IMR-90 (cell line): ENCODE measurements around the gene NEUROD2. TPM values are rescaled to one million over a fixed set of nuclear protein-coding genes. Genes with fewer than 3 reads are reported as not detected.

ENCODE experiments used
- ATAC-seq: fragments of 200-7000 bp; cut with Tn5 transposase; 2 replicates; pipeline ENCODE4 v1.9.1; 2020; ENCODE audit warnings: low read depth, mild to moderate bottlenecking, moderate library complexity
- BruUV-seq: library from RNA; stranded (reverse); fragments of 400-500 nt; replicated peaks from 2 replicates; lab custom pipeline; 2021; lab: Mats Ljungman, UMichigan
- CTCF ChIA-PET: fragments of 300-600 bp; formaldehyde crosslinking; extraction: SDS; loops from one replicate; lab custom pipeline; 2021; ENCODE audit warnings: antibody characterized with exemption; lab: Yijun Ruan, JAX
- POLR2A ChIA-PET: fragments of 300-600 bp; sonication (Branson Sonifier 250); formaldehyde crosslinking; loops from one replicate; lab custom pipeline; 2022; ENCODE audit warnings: antibody characterized with exemption; ENCODE audit not compliant: unreplicated experiment; lab: Charles Lee
- DNase-seq: peaks from one replicate; pipeline ENCODE4 v3.0.0; 2013
- H2AFZ ChIP-seq: replicated peaks from 2 replicates; pipeline ENCODE3; 2013; ENCODE audit warnings: low read length, mild to moderate bottlenecking; ENCODE audit not compliant: poor library complexity
- H2AK5ac ChIP-seq: 2 replicates; pipeline ENCODE4 v1.6.1; 2013; ENCODE audit warnings: low read depth, low read length, inconsistent platforms
- H2AK9ac ChIP-seq: replicated peaks from 2 replicates; pipeline ENCODE3; 2013; ENCODE audit warnings: mild to moderate bottlenecking, low read depth, low read length, moderate library complexity; ENCODE audit not compliant: poor library complexity
- H2BK120ac ChIP-seq: 2 replicates; pipeline ENCODE4 v1.6.1; 2013; ENCODE audit warnings: low read depth, low read length, inconsistent platforms
- H2BK15ac ChIP-seq: 3 replicates; pipeline ENCODE4 v1.6.1; 2013; ENCODE audit warnings: low read depth, low read length, inconsistent platforms
- H2BK20ac ChIP-seq: 2 replicates; pipeline ENCODE4 v1.6.1; 2013; ENCODE audit warnings: low read depth, mild to moderate bottlenecking, inconsistent platforms, low read length, moderate library complexity
- H2BK5ac ChIP-seq: 2 replicates; pipeline ENCODE4 v1.6.1; 2013; ENCODE audit warnings: mild to moderate bottlenecking, low read depth, low read length, inconsistent platforms; ENCODE audit not compliant: poor library complexity, severe bottlenecking
- H3K14ac ChIP-seq: replicated peaks from 2 replicates; pipeline ENCODE4 v1.6.1; 2013; ENCODE audit warnings: low read depth, low read length, inconsistent platforms
- H3K18ac ChIP-seq: 2 replicates; pipeline ENCODE4 v1.6.1; 2013; ENCODE audit warnings: low read depth, low read length, control low read depth
- H3K23ac ChIP-seq: 2 replicates; pipeline ENCODE4 v1.6.1; 2013; ENCODE audit warnings: low read depth, low read length, inconsistent platforms
- H3K27ac ChIP-seq: 2 replicates; pipeline ENCODE4 v1.5.1; 2013; ENCODE audit warnings: mild to moderate bottlenecking, control low read depth, low read length; ENCODE audit not compliant: insufficient read depth
- H3K27me3 ChIP-seq: 2 replicates; pipeline ENCODE4 v1.6.1; 2013; ENCODE audit warnings: low read length; ENCODE audit not compliant: control insufficient read depth, insufficient read depth
- H3K36me3 ChIP-seq: 2 replicates; pipeline ENCODE4 v1.6.1; 2013; ENCODE audit warnings: low read length, mixed read lengths; ENCODE audit not compliant: control insufficient read depth, insufficient read depth
- H3K4ac ChIP-seq: 2 replicates; pipeline ENCODE4 v1.6.1; 2013; ENCODE audit warnings: low read depth, low read length, inconsistent platforms
- H3K4me1 ChIP-seq: 2 replicates; pipeline ENCODE4 v1.6.1; 2013; ENCODE audit warnings: low read length, mixed read lengths; ENCODE audit not compliant: control insufficient read depth, insufficient read depth
- H3K4me2 ChIP-seq: 2 replicates; pipeline ENCODE4 v1.6.1; 2013; ENCODE audit warnings: low read depth, mild to moderate bottlenecking, control low read depth, low read length, moderate library complexity
- H3K4me3 ChIP-seq: 2 replicates; pipeline ENCODE4 v1.5.1; 2013; ENCODE audit warnings: low read depth, mild to moderate bottlenecking, control low read depth, low read length, moderate library complexity; ENCODE audit not compliant: insufficient read depth
- H3K56ac ChIP-seq: 2 replicates; pipeline ENCODE4 v1.6.1; 2013; ENCODE audit warnings: low read length, inconsistent platforms; ENCODE audit not compliant: insufficient read depth; ENCODE audit errors: extremely low read depth
- H3K79me1 ChIP-seq, 2 experiments: 2 replicates each; pipeline ENCODE4 v1.6.1; 2013; ENCODE audit warnings: low read length in 2 of 2, inconsistent platforms in 1 of 2, low read depth in 1 of 2
- H3K9ac ChIP-seq: 2 replicates; pipeline ENCODE4 v1.6.1; 2013; ENCODE audit warnings: low read depth, low read length, control low read depth
- H3K9me1 ChIP-seq: 2 replicates; pipeline ENCODE4 v1.6.1; 2013; ENCODE audit warnings: low read length, inconsistent platforms; ENCODE audit not compliant: insufficient read depth
- H3K9me3 ChIP-seq: 2 replicates; pipeline ENCODE4 v1.6.1; 2013; ENCODE audit warnings: low read length; ENCODE audit not compliant: control insufficient read depth, insufficient read depth
- H4K20me1 ChIP-seq: 2 replicates; pipeline ENCODE4 v1.6.1; 2013; ENCODE audit warnings: low read length, inconsistent platforms; ENCODE audit not compliant: insufficient read depth
- H4K5ac ChIP-seq: 2 replicates; pipeline ENCODE4 v1.6.1; 2013; ENCODE audit warnings: mild to moderate bottlenecking, low read depth, low read length, control low read depth
- H4K8ac ChIP-seq, 2 experiments: 2 replicates each; pipeline ENCODE4 v1.6.1; 2013; ENCODE audit warnings: low read depth in 2 of 2, low read length in 2 of 2, control low read depth in 1 of 2, inconsistent platforms in 1 of 2
- H4K91ac ChIP-seq: 2 replicates; pipeline ENCODE4 v1.6.1; 2013; ENCODE audit warnings: low read depth, low read length, inconsistent platforms; ENCODE audit not compliant: insufficient read depth
- BHLHE40 ChIP-seq: fragments of 150-350 bp; IDR thresholded peaks from 2 replicates; pipeline ENCODE4 v1.6.1; 2016; ENCODE audit warnings: mild to moderate bottlenecking, low read depth, low read length
- CEBPB ChIP-seq: IDR thresholded peaks from 2 replicates; pipeline ENCODE4 v1.6.1; 2012; ENCODE audit warnings: low read depth, low read length, improper control_type of control experiment
- CHD1 ChIP-seq: IDR thresholded peaks from 2 replicates; pipeline ENCODE4 v1.6.1; 2012; ENCODE audit warnings: low read depth, low read length, improper control_type of control experiment
- CTCF ChIP-seq: conservative IDR thresholded peaks from 2 replicates; pipeline ENCODE4 v1.5.1; 2012; ENCODE audit warnings: mild to moderate bottlenecking, low read depth, low read length, improper control_type of control experiment
- ELK1 ChIP-seq: fragments of 150-350 bp; IDR thresholded peaks from 2 replicates; pipeline ENCODE4 v1.6.1; 2016; ENCODE audit warnings: low read depth, mild to moderate bottlenecking, low read length, moderate library complexity, borderline replicate concordance
- FOS ChIP-seq: fragments of 150-350 bp; IDR thresholded peaks from 2 replicates; pipeline ENCODE4 v1.6.1; 2016; ENCODE audit warnings: low read depth, low read length
- MAZ ChIP-seq: IDR thresholded peaks from 2 replicates; pipeline ENCODE4 v1.6.1; 2012; ENCODE audit warnings: low read depth, mild to moderate bottlenecking, low read length, improper control_type of control experiment, moderate library complexity, borderline replicate concordance
- MXI1 ChIP-seq: IDR thresholded peaks from 2 replicates; pipeline ENCODE4 v1.6.1; 2012; ENCODE audit warnings: low read depth, mild to moderate bottlenecking, low read length, moderate library complexity, borderline replicate concordance
- NFE2L2 ChIP-seq: fragments of 150-350 bp; IDR thresholded peaks from 2 replicates; pipeline ENCODE4 v1.6.1; 2016; ENCODE audit warnings: low read depth, mild to moderate bottlenecking, low read length
- POLR2A ChIP-seq: IDR thresholded peaks from 2 replicates; pipeline ENCODE4 v1.6.1; 2012; ENCODE audit warnings: mild to moderate bottlenecking, low read depth, low read length
- RAD21 ChIP-seq: IDR thresholded peaks from 2 replicates; pipeline ENCODE4 v1.6.1; 2012; ENCODE audit warnings: low read length, improper control_type of control experiment
- RCOR1 ChIP-seq: IDR thresholded peaks from 2 replicates; pipeline ENCODE4 v1.6.1; 2012; ENCODE audit warnings: mild to moderate bottlenecking, low read length, improper control_type of control experiment; ENCODE audit not compliant: insufficient replicate concordance
- RFX5 ChIP-seq: IDR thresholded peaks from 2 replicates; pipeline ENCODE4 v1.8.0; 2012; ENCODE audit warnings: low read depth, mild to moderate bottlenecking, low read length, moderate library complexity
- SMC3 ChIP-seq: fragments of 150-350 bp; IDR thresholded peaks from 2 replicates; pipeline ENCODE4 v1.6.1; 2016; ENCODE audit warnings: low read depth, mild to moderate bottlenecking, antibody characterized with exemption, low read length, moderate library complexity
- USF2 ChIP-seq: fragments of 150-350 bp; IDR thresholded peaks from 2 replicates; pipeline ENCODE4 v1.6.1; 2017; ENCODE audit warnings: mild to moderate bottlenecking, antibody characterized with exemption, low read length, low read depth
- WGBS, 2 experiments: methylation state at CpG; one replicate each; pipeline versions ENCODE4 v1.1.5 to v1.1.7; 2013; ENCODE audit warnings: missing lambda C conversion rate in 2 of 2; ENCODE audit not compliant: insufficient read length in 1 of 2; ENCODE audit errors: extremely low coverage in 2 of 2; 5-methylcytosine and 5-hydroxymethylcytosine counted together
- dilution Hi-C: fragments of 300-500 bp; cut with HindIII; formaldehyde crosslinking; loops from one replicate; pipeline ENCODE4 v1.14.3; 2018; ENCODE audit warnings: low sequenced_read_pairs; ENCODE audit not compliant: unreplicated experiment
- in situ Hi-C: fragments of 300-500 bp; cut with MboI; formaldehyde crosslinking; loops from 3 replicates; pipeline ENCODE4 v1.14.3; 2019; ENCODE audit warnings: low sequenced_read_pairs, inconsistent platforms, mixed read lengths
- intact Hi-C: fragments of 100-400 bp; cut with micrococcal nuclease; formaldehyde crosslinking; loops from 2 replicates; pipeline ENCODE4 v1.10.0; 2022
- polyA plus RNA-seq, 3 experiments: library from polyadenylated mRNA; depleted of rRNA; stranded (reverse); fragments of >200 nt; gene quantifications; 2 replicates each; pipeline ENCODE4 v1.2.3, GENCODE V29; 2012; ENCODE audit warnings: low replicate concordance in 1 of 3
- total RNA-seq: library from RNA; depleted of rRNA; stranded (reverse); fragments of >200 nt; gene quantifications from 2 replicates; pipeline ENCODE4 v1.2.3, GENCODE V29; 2012

NEUROD2 gene
- total and polyA plus RNA-seq, 2 of the 4 experiments (the other 2 are of a cell fraction) = not detected

GRCh38 chr17:39623356-39623950 is 15.7 kb upstream of the NEUROD2 start:
- dilution Hi-C loops = no loop called here
- no TSS peak for BruUV-seq
- WGBS, 2 experiments = 11% methylated on average over 7 of the region's 16 CpGs; no CpG with 5 or more reads in 1 of the 2 experiments
- no peak for TF ChIP-seq USF2
- TF ChIP-seq NFE2L2 = no peak
- peak; percentile 81 for TF ChIP-seq CTCF
- TF ChIP-seq BHLHE40 = no peak
- TF ChIP-seq SMC3 = peak; percentile 72
- TF ChIP-seq RCOR1 = no peak
- no peak for TF ChIP-seq RFX5
- no peak for TF ChIP-seq FOS
- TF ChIP-seq MXI1 = no peak
- no peak for TF ChIP-seq POLR2A
- no peak for TF ChIP-seq ELK1
- TF ChIP-seq CHD1 = no peak
- no peak for TF ChIP-seq MAZ
- TF ChIP-seq RAD21 = peak; percentile 79
- TF ChIP-seq CEBPB = no peak

More at GRCh38 chr17:39623356-39623950, 15.7 kb upstream of the NEUROD2 start:
- Histone ChIP-seq H2AK9ac (no peak overlapping the region), H2BK15ac (no peak overlapping the region), H3K36me3 (no peaks in the 10 kb centered on the region), H2BK5ac (no peak overlapping the region), H3K4me2 (no peak overlapping the region), H2BK120ac (no peak overlapping the region), H4K5ac (no peak overlapping the region), H3K79me1 (no peaks in the 10 kb centered on the region), H3K56ac (no peak overlapping the region), H3K9ac (no peak overlapping the region), H4K20me1 (no peaks in the 10 kb centered on the region), H3K4me1 (peaks cover 3% of the 10 kb centered on the region; the same call in 1 of the 2 replicates), H2AK5ac (no peak overlapping the region), H2AFZ (no peak overlapping the region), H3K9me3 (no peaks in the 10 kb centered on the region), H3K27ac (no peak overlapping the region), H4K8ac (no peak overlapping the region), H3K23ac (no peak overlapping the region), H3K18ac (no peak overlapping the region), H3K27me3 (peaks cover 61% of the 10 kb centered on the region), H3K4ac (no peak overlapping the region), H3K14ac (no peak overlapping the region), H3K9me1 (no peaks in the 10 kb centered on the region), H2BK20ac (no peak overlapping the region), H3K4me3 (no peak overlapping the region), H4K91ac (no peak overlapping the region)
- DNase-seq = peak; percentile 36
- peak; percentile 76 for ATAC-seq
- ChIA-PET CTCF (interaction anchor here (1.0 to 1.5 kb wide), 8 partner anchors 9 to 129 kb away, joined by 3 to 9 read pairs (median 3); no protein-coding TSS in a partner anchor), POLR2A (interaction anchor here (0.6 kb wide), 1 partner anchor 77 kb away, joined by 6 read pairs; the partner anchor contains the start of gene ERBB2)
- in situ Hi-C loops = loop anchor here (5.0 kb wide), 1 partner anchor 81 kb away; no protein-coding TSS in a partner anchor
- intact Hi-C loops = loop anchor here (1.0 to 10.0 kb wide), 3 partner anchors 75 to 361 kb away; partner anchors contain the start of gene PSMD3
